Measurements from ENCODE around the gene ZNF224. TPM values are rescaled to one million over a fixed set of nuclear protein-coding genes. Genes with fewer than 3 reads are reported as not detected.

Gene ZNF224
- total RNA-seq = 23.2 and 26.1 TPM in 2 replicates

GRCh38 chr19:44093931-44094765 lies at the start of gene ZNF224:
Gene ZNF224, plus strand, starts transcription at chr19:44094361. Its CDS starts 3,513 bp downstream, at chr19:44097874.

DNA sequence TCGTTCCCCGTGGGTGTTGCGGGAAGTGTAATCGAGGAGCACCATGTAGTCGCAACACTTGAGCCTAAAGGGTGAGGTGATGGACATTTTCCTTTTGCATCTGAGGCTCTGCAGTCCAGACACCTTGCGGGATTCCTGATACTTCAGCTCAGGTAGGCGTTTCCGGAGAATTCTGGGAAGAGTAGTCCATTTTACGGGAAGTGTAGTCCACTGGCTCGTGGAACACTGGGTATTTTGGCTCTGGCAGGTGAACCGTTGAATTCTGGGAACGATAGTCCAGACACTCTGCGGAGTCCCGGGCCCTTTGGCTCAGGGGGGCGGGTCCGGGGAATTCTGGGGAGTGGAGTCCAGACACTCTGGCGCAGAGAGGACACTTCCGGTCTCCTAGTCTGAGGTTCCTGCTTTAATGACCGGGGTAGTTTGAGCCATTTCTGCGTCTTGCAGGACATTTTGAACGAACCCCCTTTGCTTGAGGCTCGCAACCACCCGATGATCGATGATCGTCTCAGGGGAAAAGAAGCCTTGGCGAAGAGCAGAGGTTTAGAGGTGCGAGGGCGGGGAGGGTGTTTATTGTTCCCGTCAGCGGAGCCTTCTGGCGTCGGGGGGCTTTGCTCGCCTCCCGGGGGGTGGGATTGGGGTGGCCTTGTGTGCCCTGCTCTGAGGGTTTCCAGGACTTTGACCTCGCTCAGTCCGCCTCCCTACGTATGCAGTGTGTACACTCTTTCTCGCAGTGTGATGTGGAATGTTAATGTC lies 42.3 kb upstream of the ZNF224 start, which contains the start of gene ZNF223:
ZNF223 (plus strand) TSS at position 387 of the 753 bp plus-strand sequence. CDS start 3,141 bp downstream, outside the sequence.

DNA sequence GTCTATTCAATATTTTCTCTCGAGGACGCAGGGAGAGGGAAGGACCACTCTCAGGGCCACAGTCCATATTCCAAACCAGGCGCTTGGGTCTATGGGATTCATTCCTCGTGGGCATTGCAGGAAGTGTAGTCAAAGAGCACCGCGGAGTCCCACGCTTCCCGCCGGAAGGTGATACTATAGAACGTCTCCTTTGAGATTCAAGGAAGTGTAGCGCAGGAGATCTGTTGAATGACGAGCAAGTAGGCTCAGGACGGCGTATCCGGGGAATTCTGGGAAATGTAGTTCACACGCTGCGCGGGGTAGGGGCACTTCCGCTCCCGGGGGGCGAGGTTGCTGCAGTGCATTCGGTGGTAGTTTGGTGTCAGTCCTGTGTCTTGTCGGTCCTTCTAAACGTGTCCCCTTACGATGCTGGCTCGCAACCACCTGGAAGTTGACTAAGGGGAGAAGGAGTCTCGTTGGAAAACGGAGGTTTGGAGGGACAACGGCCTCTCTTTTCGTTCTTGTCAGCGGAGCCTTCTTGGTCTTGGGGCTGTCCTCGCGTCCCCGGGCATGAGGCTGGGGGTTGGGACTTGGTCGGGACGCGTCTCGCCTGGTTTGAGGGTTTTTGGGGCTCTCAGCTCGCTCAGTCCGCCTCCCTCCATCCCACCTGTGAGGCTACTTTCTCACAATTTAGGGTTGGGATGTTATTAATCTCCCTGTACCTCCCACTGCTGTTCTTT lies 22.2 kb upstream of the ZNF224 start, which contains the start of gene ZNF284:
ZNF284 (plus strand) TSS at position 336 of the 719 bp plus-strand sequence. CDS start 4,231 bp downstream, outside the sequence.

GRCh38 chr19:44113138-44113783 lies 19.1 kb downstream of the ZNF224 start, which contains the start of gene ZNF225:
Gene ZNF225, plus strand, starts transcription at chr19:44113399. Its CDS starts 2,429 bp downstream, at chr19:44115828.

GRCh38 chr19:44141191-44142058 lies 47.3 kb downstream of the ZNF224 start, which contains the start of gene ZNF234:
Gene ZNF234, plus strand, starts transcription at chr19:44141554. Its CDS starts 3,079 bp downstream, at chr19:44144633.

Other genes with a start within 250 kb of the ZNF224 start
- 3.1 and 4.7 TPM in 2 replicates for gene ZNF404, start 210.4 kb upstream of the ZNF224 start, total RNA-seq
- 17.3 and 19.1 TPM in 2 replicates for gene ZNF45, start 159.1 kb upstream of the ZNF224 start, total RNA-seq
- 2.4 and 7.2 TPM in 2 replicates for gene ZNF221, start 143.1 kb upstream of the ZNF224 start, total RNA-seq
- gene ZNF155, start 110.2 kb upstream of the ZNF224 start, total RNA-seq = 9.2 and 10.4 TPM in 2 replicates
- gene ZNF230, start 91.4 kb upstream of the ZNF224 start, total RNA-seq = 3.4 and 3.6 TPM in 2 replicates
- gene ZNF222, start 69.0 kb upstream of the ZNF224 start, total RNA-seq = 8.0 and 14.4 TPM in 2 replicates
- gene ZNF223, start 42.3 kb upstream of the ZNF224 start, total RNA-seq = 4.8 and 5.5 TPM in 2 replicates
- 1.7 and 3.3 TPM in 2 replicates for gene ZNF284, start 22.2 kb upstream of the ZNF224 start, total RNA-seq
- gene ZNF225, start 19.0 kb downstream of the ZNF224 start, total RNA-seq = 3.1 and 4.6 TPM in 2 replicates
- 5.5 and 15.6 TPM in 2 replicates for gene ZNF234, start 47.2 kb downstream of the ZNF224 start, total RNA-seq
- gene ZNF226, start 70.7 kb downstream of the ZNF224 start, total RNA-seq = 13.7 and 14.9 TPM in 2 replicates
- 15.0 and 16.7 TPM in 2 replicates for gene ZNF227, start 118.2 kb downstream of the ZNF224 start, total RNA-seq
- gene ZNF233, start 165.5 kb downstream of the ZNF224 start, total RNA-seq = under 0.01 and 0.43 TPM in 2 replicates
- 4.1 and 6.9 TPM in 2 replicates for gene ZNF235, start 210.7 kb downstream of the ZNF224 start, total RNA-seq